Measurements from ENCODE around the gene NEDD4.
"Not testable (repeated sequence)": the region's sequence is repeated elsewhere in the genome, so short reads cannot be mapped to it uniquely, and the experiment has no call there.

DNA sequence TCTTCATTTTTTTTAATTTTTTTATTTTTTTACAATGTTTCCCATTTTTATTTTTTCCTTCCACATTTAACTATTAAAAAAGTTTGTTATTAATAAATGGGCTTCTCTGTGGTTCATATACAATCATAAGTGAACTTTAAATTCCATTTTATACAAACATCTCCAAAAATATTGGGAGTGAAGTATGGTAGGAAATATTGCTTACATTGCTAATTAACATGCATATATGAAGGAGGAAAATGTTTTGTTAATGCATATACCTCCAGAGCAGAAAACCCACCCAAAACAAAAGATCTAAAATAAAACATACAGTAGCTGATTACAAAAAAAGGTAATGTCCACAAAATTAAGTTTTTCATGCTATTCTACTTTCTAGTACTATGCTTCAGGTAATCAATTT lies 9.9 kb upstream of the NEDD4 start:
- TF ChIP-seq EZH2phosphoT487 (IDR thresholded peaks at IDR 0.05; ENCODE audit: insufficient read depth, low read depth); EZH2 (IDR thresholded peaks at IDR 0.05; ENCODE audit: insufficient read depth, poor library complexity, severe bottlenecking): not testable (repeated sequence)

All from GM23248 (cell line).